A549 (cell line): ENCODE data around the gene CD300LF. TPM values are rescaled to one million over a fixed set of nuclear protein-coding genes. Genes with fewer than 3 reads are reported as not detected.

ENCODE experiments used
- ATAC-seq, 2 experiments: fragments of 200-7000 bp in 1 of 2; fragments of >200 bp in 1 of 2; cut with Nextera tagmentation in 1 of 2; cut with Tn5 transposase in 1 of 2; 3 replicates each; pipeline versions ENCODE4 v1.8.0 to v1.9.1; 2018 to 2020; ENCODE audit warnings: mild to moderate bottlenecking in 1 of 2, moderate library complexity in 1 of 2
- CTCF ChIA-PET: fragments of 300-600 bp; sonication (Branson Sonifier 250); formaldehyde crosslinking; extraction: SDS; loops from one replicate; lab custom pipeline; 2021; ENCODE audit warnings: antibody characterized with exemption, inconsistent platforms; lab: Yijun Ruan, JAX
- POLR2A ChIA-PET: fragments of 350-600 bp; formaldehyde crosslinking; extraction: SDS; loops from one replicate; lab custom pipeline; 2021; ENCODE audit warnings: antibody characterized with exemption, inconsistent platforms; lab: Yijun Ruan, JAX
- DNase-seq, 2 experiments: peaks; one replicate each; pipeline versions ENCODE4 v3.0.0 to v3.0.0-alpha.2; 2011 to 2016; ENCODE audit warnings: low read depth in 1 of 2, low spot score in 1 of 2
- FAIRE-seq: peaks from 2 replicates; lab custom pipeline; 2011; peaks lifted over from hg19 to GRCh38; lab: Jason Lieb, UNC
- H3K27ac ChIP-seq, 2 experiments: fragments of >200 bp; sonication (Bioruptor Twin); formaldehyde crosslinking; 3 replicates each; pipeline ENCODE4 v1.5.1; 2016 to 2017
- H3K4me1 ChIP-seq: fragments of >200 bp; sonication (Bioruptor Twin); formaldehyde crosslinking; 3 replicates; pipeline ENCODE4 v1.6.1; 2016
- H3K4me2 ChIP-seq: fragments of >200 bp; sonication (Bioruptor Twin); formaldehyde crosslinking; 3 replicates; pipeline ENCODE4 v1.6.1; 2016
- H3K4me3 ChIP-seq: fragments of >200 bp; sonication (Bioruptor Twin); formaldehyde crosslinking; 3 replicates; pipeline ENCODE4 v1.5.1; 2016
- H3K9me3 ChIP-seq: fragments of >200 bp; sonication (Bioruptor Twin); formaldehyde crosslinking; 3 replicates; pipeline ENCODE4 v1.6.1; 2016
- BHLHE40 ChIP-seq: IDR thresholded peaks from 2 replicates; pipeline ENCODE4 v1.6.1; 2012; ENCODE audit warnings: low read depth, low read length, inconsistent platforms
- CBX8 ChIP-seq: fragments of 200-600 bp; sonication (generic); IDR thresholded peaks from 2 replicates; pipeline ENCODE4 v1.6.1; 2016
- CEBPB ChIP-seq, 2 experiments: fragments of >200 bp in 1 of 2; sonication (Bioruptor Twin) in 1 of 2; formaldehyde crosslinking in 1 of 2; IDR thresholded peaks; 2 replicates each; pipeline ENCODE4 v1.6.1; 2012 to 2016
- EHF ChIP-seq: fragments of 250-450 bp; sonication (Bioruptor Pico); IDR thresholded peaks from 2 replicates; pipeline ENCODE4 v1.5.0; 2020; ENCODE audit warnings: mild to moderate bottlenecking
- EHMT2 ChIP-seq: fragments of 200-600 bp; sonication (generic); IDR thresholded peaks from 2 replicates; pipeline ENCODE4 v1.6.1; 2016; ENCODE audit warnings: antibody characterized with exemption, low read depth, mild to moderate bottlenecking, moderate library complexity
- EP300 ChIP-seq, 2 experiments: fragments of >200 bp; sonication (Bioruptor Twin); formaldehyde crosslinking; IDR thresholded peaks; 2 replicates in 1 of 2; 3 replicates in 1 of 2; pipeline ENCODE4 v1.6.1; 2016 to 2017
- FOSB ChIP-seq: fragments of 250-450 bp; sonication (Bioruptor Pico); IDR thresholded peaks from 2 replicates; pipeline ENCODE4 v1.5.0; 2020; ENCODE audit warnings: mild to moderate bottlenecking, moderate library complexity
- KDM1A ChIP-seq: fragments of 200-600 bp; sonication (generic); IDR thresholded peaks from 2 replicates; pipeline ENCODE4 v1.6.1; 2016; ENCODE audit warnings: low read depth, mild to moderate bottlenecking
- MAFK ChIP-seq: fragments of 450-650 bp; IDR thresholded peaks from 2 replicates; pipeline ENCODE4 v1.6.1; 2014; ENCODE audit not compliant: partially characterized antibody
- NPAS2 ChIP-seq: fragments of 250-450 bp; sonication (Bioruptor Pico); IDR thresholded peaks from 2 replicates; pipeline ENCODE4 v1.8.0; 2022; ENCODE audit warnings: mild to moderate bottlenecking, moderate library complexity, borderline replicate concordance
- POLR2AphosphoS2 ChIP-seq: conservative IDR thresholded peaks from 2 replicates; pipeline ENCODE4 v1.6.1; 2012; ENCODE audit warnings: low read length, improper control_type of control experiment, inconsistent platforms
- RARB ChIP-seq: fragments of 250-450 bp; sonication (Bioruptor Pico); IDR thresholded peaks from 2 replicates; pipeline ENCODE4 v1.8.0; 2021; ENCODE audit warnings: mild to moderate bottlenecking, moderate library complexity
- RCOR1 ChIP-seq: fragments of 150-350 bp; IDR thresholded peaks from 2 replicates; pipeline ENCODE4 v1.6.1; 2014; ENCODE audit warnings: antibody characterized with exemption, low read length, low read depth
- RNF2 ChIP-seq: fragments of 200-600 bp; sonication (generic); IDR thresholded peaks from 2 replicates; pipeline ENCODE4 v1.6.1; 2016; ENCODE audit warnings: low read depth, mild to moderate bottlenecking, antibody characterized with exemption, moderate library complexity, borderline replicate concordance
- SMC3 ChIP-seq: fragments of >200 bp; sonication (Bioruptor Twin); formaldehyde crosslinking; IDR thresholded peaks from 3 replicates; pipeline ENCODE4 v1.6.1; 2018; ENCODE audit warnings: inconsistent platforms
- ZFP36 ChIP-seq: fragments of 450-650 bp; IDR thresholded peaks from 2 replicates; pipeline ENCODE4 v1.6.1; 2014; ENCODE audit warnings: borderline replicate concordance; ENCODE audit not compliant: partially characterized antibody
- ZNF302 ChIP-seq: fragments of 250-450 bp; sonication (Bioruptor Pico); IDR thresholded peaks from 2 replicates; pipeline ENCODE4 v1.9.0; 2021; ENCODE audit warnings: inconsistent platforms, mild to moderate bottlenecking, moderate library complexity
- WGBS: methylation state at CpG from one replicate; pipeline ENCODE4 v1.1.6; 2017; ENCODE audit errors: missing lambda C conversion rate; 5-methylcytosine and 5-hydroxymethylcytosine counted together
- polyA plus RNA-seq, 4 experiments: library from polyadenylated mRNA; depleted of rRNA in 3 of 4; stranded (reverse); fragments of >200 nt; fragmentation: RNase III in 1 of 4; extraction: RNeasy Plus Mini Kit Qiagen cat#74134 plus additional on column Dnase treatment in 1 of 4; gene quantifications; 2 replicates in 3 of 4; 3 replicates in 1 of 4; pipeline ENCODE4 v1.2.3, GENCODE V29; 2011 to 2017
- TF ChIP-seq, protein P1 (sequence below): IDR thresholded peaks from 2 replicates; pipeline ENCODE4 v1.6.1; 2012; ENCODE audit warnings: low read depth, borderline replicate concordance
- TF ChIP-seq, protein P2 (sequence below): fragments of >200 bp; sonication (Bioruptor Twin); formaldehyde crosslinking; IDR thresholded peaks from 3 replicates; pipeline ENCODE4 v1.6.1; 2016
- TF ChIP-seq, protein P3 (sequence below): fragments of 250-450 bp; sonication (Bioruptor Pico); IDR thresholded peaks from 2 replicates; pipeline ENCODE4 v1.5.0; 2021; ENCODE audit warnings: mild to moderate bottlenecking, moderate library complexity, borderline replicate concordance

The CD300LF gene
- polyA plus RNA-seq, 2 of the 4 experiments (the other 2 are of a cell fraction), result not detected

DNA sequence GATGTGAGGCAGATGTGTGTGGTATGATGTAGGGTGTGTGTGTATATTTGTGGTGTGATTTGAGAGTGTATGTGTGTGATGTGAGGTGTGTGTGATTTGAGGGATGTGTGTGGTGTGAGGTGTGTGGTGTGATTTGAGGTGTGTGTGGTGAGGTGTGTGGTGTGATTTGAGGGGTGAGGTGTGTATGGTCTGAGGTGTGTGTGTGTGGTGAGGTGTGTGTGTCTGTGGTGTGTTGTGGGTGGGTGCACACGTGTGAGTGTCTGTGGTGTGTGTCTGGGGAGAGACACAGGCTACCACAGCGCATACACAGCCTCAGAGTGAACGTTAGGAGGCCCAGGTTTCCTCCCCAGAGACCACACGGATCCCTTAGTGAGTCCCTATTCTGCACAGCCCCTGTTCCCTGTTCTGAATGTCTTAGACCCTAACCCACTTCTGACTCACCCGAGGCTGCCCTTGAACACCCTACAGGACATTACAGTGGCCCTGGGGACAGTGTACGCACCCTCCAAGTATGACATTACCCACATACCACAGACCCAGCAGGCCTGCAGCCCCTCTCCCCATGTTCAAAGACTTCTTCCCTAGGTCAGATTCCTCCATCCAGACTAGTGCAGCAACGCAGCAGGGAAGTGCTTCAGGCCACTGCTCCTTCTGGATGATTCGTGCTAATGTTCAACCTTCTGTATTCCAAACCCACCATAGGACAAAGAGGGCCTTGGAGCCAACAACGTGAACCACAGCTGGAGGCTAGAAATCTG, 20.8 kb upstream of the CD300LF start:
- POLR2A ChIA-PET, result no interaction called here
- FAIRE-seq (no peak), ATAC-seq (no peak), DNase-seq (no peak)
- H3K27ac ChIP-seq, result no peak overlapping the region
- peaks cover 7% of the 10 kb centered on the region for H3K9me3 ChIP-seq
- CTCF ChIA-PET, result interaction anchor here (5.9 to 6.5 kb wide), 2 partner anchors 13 to 77 kb away, joined by 65 to 145 read pairs; partner anchors contain the start of gene NHERF1
- no peak overlapping the region for H3K4me2 ChIP-seq
- no peak for TF ChIP-seq EHMT2
- no peak for TF ChIP-seq FOSB (CRISPR knock-in tag)
- TF ChIP-seq EHF (CRISPR knock-in tag), result no peak
- TF ChIP-seq EP300 (IDR thresholded peaks at IDR 0.05), result no peak
- TF ChIP-seq KDM1A, result no peak
- no peak for TF ChIP-seq ZFP36
- TF ChIP-seq, protein P1, sequence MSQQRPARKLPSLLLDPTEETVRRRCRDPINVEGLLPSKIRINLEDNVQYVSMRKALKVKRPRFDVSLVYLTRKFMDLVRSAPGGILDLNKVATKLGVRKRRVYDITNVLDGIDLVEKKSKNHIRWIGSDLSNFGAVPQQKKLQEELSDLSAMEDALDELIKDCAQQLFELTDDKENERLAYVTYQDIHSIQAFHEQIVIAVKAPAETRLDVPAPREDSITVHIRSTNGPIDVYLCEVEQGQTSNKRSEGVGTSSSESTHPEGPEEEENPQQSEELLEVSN, result no peak
- TF ChIP-seq POLR2AphosphoS2, result no peak
- TF ChIP-seq RARB (CRISPR knock-in tag), result no peak
- TF ChIP-seq ZNF302 (CRISPR knock-in tag), result no peak
- TF ChIP-seq CEBPB (IDR thresholded peaks at IDR 0.05), result no peak
- TF ChIP-seq SMC3, result no peak
- TF ChIP-seq, protein P2, sequence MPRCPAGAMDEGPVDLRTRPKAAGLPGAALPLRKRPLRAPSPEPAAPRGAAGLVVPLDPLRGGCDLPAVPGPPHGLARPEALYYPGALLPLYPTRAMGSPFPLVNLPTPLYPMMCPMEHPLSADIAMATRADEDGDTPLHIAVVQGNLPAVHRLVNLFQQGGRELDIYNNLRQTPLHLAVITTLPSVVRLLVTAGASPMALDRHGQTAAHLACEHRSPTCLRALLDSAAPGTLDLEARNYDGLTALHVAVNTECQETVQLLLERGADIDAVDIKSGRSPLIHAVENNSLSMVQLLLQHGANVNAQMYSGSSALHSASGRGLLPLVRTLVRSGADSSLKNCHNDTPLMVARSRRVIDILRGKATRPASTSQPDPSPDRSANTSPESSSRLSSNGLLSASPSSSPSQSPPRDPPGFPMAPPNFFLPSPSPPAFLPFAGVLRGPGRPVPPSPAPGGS, result no peak
- H3K4me1 ChIP-seq, result peaks cover 27% of the 10 kb centered on the region
- no peak overlapping the region for H3K4me3 ChIP-seq
- WGBS, result 37% methylated on average over 9 of the region's 9 CpGs

DNA sequence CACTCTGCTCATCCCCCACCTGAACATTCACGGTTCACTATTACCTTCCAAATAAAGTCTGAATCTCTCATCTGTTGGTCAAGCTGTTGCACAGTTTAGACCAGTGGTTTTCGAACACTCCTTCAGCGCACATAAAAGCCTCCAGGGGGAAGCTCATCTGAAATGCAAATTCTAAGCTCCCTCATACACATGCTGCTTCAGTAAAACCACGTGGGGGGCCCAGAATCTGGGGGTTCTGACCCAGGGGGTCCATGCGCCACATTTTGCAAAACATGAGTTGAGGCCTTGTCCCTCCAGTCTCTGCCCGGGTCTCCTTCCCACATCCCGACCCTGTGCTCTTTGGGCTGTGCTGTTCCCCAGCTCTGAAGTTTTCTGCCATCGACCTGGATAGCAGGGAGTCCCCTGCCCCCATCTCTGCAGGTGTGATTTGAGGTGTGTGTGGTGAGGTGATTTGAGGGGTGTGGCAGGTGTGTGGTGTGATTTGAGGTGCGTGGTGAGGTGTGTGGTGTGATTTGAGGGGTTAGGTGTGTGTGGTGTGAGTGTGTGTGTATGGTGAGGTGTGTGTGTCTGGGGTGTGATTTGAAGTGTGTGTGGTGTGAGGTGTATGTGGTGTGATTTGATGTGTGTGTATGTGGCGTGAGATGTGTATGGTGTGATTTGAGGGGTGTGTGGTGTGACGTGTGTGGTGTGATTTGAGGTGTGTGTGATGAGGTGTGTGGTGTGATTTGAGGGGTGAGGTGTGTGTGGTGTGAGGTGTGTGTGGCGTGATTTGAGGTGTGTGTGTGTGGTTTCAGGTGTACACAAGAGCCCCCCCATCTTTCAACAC, 19.5 kb upstream of the CD300LF start:
- Histone ChIP-seq H3K27ac (no peak overlapping the region), H3K4me2 (no peak overlapping the region), H3K9me3 (peaks cover 7% of the 10 kb centered on the region), H3K4me1 (peaks cover 14% of the 10 kb centered on the region; the same call in 2 of the 3 replicates), H3K4me3 (no peak overlapping the region)
- DNase-seq (no peak), FAIRE-seq (no peak), ATAC-seq (no peak)
- TF ChIP-seq RNF2, result no peak
- TF ChIP-seq RARB (CRISPR knock-in tag), result no peak
- TF ChIP-seq CBX8, result no peak
- TF ChIP-seq MAFK, result no peak
- no peak for TF ChIP-seq RCOR1
- TF ChIP-seq BHLHE40, result no peak
- TF ChIP-seq NPAS2, result no peak
- TF ChIP-seq, protein P3, sequence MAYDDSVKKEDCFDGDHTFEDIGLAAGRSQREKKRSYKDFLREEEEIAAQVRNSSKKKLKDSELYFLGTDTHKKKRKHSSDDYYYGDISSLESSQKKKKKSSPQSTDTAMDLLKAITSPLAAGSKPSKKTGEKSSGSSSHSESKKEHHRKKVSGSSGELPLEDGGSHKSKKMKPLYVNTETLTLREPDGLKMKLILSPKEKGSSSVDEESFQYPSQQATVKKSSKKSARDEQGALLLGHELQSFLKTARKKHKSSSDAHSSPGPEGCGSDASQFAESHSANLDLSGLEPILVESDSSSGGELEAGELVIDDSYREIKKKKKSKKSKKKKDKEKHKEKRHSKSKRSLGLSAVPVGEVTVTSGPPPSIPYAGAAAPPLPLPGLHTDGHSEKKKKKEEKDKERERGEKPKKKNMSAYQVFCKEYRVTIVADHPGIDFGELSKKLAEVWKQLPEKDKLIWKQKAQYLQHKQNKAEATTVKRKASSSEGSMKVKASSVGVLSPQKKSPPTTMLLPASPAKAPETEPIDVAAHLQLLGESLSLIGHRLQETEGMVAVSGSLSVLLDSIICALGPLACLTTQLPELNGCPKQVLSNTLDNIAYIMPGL (CRISPR knock-in tag), result no peak
- WGBS, result 51% methylated on average over 12 of the region's 12 CpGs
- CTCF ChIA-PET, result interaction anchor here (1.0 kb wide), 1 partner anchor 352 kb away, joined by 3 read pairs; no protein-coding TSS in a partner anchor
- POLR2A ChIA-PET, result no interaction called here
